ENCODE data around the gene MRPS12. TPM values are rescaled to one million over a fixed set of nuclear protein-coding genes. Genes with fewer than 3 reads are reported as not detected.

Gene MRPS12
- total and polyA plus RNA-seq, 9 of the 15 experiments (the other 6 are each of a cell fraction or from before 2014, with no cell fraction given) = 8.1 to 174 (median 52.0) TPM

DNA sequence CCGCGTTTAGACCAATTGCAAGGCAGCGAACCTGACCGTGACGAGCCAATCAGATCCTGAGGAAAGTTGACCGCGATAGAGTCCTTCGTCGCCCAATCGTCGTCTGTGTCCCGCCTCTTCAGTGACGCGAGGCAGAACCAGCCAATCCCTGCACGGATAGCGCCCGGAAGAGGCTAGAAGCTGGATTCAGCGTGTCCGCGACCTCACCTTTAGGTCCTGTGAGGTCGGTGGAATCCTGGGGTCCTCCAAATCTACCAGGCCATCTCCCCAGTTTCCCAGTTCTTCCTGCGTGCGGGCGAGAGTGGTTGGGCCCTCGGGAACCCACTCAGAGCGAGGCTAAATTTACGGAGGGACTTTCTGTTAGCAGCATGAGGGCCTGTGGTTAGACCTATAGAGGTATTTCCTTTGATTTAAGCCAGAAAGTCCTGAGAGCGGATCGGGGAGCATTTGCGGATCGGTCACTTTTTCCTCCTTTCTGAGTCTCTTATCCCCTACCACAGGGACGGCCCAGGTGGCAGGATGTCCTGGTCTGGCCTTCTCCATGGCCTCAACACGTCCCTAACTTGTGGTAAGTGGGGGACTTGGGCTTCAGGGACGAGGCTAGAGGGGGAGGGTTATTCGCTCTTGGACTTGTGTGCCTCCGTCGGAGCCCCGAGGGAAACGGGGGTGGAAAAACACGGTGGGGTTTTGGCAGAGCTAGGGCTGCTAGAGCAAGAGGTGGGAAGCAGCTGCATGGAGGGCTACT is at the start of gene MRPS12 (continued):
- TF ChIP-seq, protein P1, sequence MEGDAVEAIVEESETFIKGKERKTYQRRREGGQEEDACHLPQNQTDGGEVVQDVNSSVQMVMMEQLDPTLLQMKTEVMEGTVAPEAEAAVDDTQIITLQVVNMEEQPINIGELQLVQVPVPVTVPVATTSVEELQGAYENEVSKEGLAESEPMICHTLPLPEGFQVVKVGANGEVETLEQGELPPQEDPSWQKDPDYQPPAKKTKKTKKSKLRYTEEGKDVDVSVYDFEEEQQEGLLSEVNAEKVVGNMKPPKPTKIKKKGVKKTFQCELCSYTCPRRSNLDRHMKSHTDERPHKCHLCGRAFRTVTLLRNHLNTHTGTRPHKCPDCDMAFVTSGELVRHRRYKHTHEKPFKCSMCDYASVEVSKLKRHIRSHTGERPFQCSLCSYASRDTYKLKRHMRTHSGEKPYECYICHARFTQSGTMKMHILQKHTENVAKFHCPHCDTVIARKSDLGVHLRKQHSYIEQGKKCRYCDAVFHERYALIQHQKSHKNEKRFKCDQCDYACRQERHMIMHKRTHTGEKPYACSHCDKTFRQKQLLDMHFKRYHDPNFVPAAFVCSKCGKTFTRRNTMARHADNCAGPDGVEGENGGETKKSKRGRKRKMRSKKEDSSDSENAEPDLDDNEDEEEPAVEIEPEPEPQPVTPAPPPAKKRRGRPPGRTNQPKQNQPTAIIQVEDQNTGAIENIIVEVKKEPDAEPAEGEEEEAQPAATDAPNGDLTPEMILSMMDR (IDR thresholded peaks at IDR 0.05 in 2 of 3, conservative IDR thresholded peaks at IDR 0.05 in 1 of 3; ENCODE audit: insufficient read depth in 2 of 3, low read depth in 1 of 3, low read length in 3 of 3) = no peak
- TF ChIP-seq ZNF165 (CRISPR knock-in tag; IDR thresholded peaks at IDR 0.05; ENCODE audit: borderline replicate concordance) = no peak
- TF ChIP-seq MBD2 (IDR thresholded peaks at IDR 0.05; ENCODE audit: borderline replicate concordance, low read depth) = peak; percentile 95
- no peak for TF ChIP-seq ILF3 (IDR thresholded peaks at IDR 0.05; ENCODE audit: borderline replicate concordance)
- TF ChIP-seq, protein P2, sequence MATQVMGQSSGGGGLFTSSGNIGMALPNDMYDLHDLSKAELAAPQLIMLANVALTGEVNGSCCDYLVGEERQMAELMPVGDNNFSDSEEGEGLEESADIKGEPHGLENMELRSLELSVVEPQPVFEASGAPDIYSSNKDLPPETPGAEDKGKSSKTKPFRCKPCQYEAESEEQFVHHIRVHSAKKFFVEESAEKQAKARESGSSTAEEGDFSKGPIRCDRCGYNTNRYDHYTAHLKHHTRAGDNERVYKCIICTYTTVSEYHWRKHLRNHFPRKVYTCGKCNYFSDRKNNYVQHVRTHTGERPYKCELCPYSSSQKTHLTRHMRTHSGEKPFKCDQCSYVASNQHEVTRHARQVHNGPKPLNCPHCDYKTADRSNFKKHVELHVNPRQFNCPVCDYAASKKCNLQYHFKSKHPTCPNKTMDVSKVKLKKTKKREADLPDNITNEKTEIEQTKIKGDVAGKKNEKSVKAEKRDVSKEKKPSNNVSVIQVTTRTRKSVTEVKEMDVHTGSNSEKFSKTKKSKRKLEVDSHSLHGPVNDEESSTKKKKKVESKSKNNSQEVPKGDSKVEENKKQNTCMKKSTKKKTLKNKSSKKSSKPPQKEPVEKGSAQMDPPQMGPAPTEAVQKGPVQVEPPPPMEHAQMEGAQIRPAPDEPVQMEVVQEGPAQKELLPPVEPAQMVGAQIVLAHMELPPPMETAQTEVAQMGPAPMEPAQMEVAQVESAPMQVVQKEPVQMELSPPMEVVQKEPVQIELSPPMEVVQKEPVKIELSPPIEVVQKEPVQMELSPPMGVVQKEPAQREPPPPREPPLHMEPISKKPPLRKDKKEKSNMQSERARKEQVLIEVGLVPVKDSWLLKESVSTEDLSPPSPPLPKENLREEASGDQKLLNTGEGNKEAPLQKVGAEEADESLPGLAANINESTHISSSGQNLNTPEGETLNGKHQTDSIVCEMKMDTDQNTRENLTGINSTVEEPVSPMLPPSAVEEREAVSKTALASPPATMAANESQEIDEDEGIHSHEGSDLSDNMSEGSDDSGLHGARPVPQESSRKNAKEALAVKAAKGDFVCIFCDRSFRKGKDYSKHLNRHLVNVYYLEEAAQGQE (IDR thresholded peaks at IDR 0.05; ENCODE audit: borderline replicate concordance) = no peak
- TF ChIP-seq, protein P2 (CRISPR knock-in tag; IDR thresholded peaks at IDR 0.05; ENCODE audit: low read depth) = no peak
- TF ChIP-seq POLR2B (IDR thresholded peaks at IDR 0.05; ENCODE audit: low read depth, partially characterized antibody) = peak; percentile 74
- no peak for TF ChIP-seq SIN3B (IDR thresholded peaks at IDR 0.05; ENCODE audit: low read depth)
- TF ChIP-seq ZNF174 (CRISPR knock-in tag; IDR thresholded peaks at IDR 0.05) = no peak
- TF ChIP-seq, protein P3, sequence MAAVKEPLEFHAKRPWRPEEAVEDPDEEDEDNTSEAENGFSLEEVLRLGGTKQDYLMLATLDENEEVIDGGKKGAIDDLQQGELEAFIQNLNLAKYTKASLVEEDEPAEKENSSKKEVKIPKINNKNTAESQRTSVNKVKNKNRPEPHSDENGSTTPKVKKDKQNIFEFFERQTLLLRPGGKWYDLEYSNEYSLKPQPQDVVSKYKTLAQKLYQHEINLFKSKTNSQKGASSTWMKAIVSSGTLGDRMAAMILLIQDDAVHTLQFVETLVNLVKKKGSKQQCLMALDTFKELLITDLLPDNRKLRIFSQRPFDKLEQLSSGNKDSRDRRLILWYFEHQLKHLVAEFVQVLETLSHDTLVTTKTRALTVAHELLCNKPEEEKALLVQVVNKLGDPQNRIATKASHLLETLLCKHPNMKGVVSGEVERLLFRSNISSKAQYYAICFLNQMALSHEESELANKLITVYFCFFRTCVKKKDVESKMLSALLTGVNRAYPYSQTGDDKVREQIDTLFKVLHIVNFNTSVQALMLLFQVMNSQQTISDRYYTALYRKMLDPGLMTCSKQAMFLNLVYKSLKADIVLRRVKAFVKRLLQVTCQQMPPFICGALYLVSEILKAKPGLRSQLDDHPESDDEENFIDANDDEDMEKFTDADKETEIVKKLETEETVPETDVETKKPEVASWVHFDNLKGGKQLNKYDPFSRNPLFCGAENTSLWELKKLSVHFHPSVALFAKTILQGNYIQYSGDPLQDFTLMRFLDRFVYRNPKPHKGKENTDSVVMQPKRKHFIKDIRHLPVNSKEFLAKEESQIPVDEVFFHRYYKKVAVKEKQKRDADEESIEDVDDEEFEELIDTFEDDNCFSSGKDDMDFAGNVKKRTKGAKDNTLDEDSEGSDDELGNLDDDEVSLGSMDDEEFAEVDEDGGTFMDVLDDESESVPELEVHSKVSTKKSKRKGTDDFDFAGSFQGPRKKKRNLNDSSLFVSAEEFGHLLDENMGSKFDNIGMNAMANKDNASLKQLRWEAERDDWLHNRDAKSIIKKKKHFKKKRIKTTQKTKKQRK (IDR thresholded peaks at IDR 0.05; ENCODE audit: borderline replicate concordance, low read depth, low read length) = peak; percentile 74; the same call in 1 of the 2 replicates
- TF ChIP-seq FIP1L1 (IDR thresholded peaks at IDR 0.05; ENCODE audit: low read depth, low read length, poor library complexity, severe bottlenecking) = no peak
